Endodermal cell (in vitro differentiated cells): ENCODE measurements around the gene UBXN10. TPM values are rescaled to one million over a fixed set of nuclear protein-coding genes. Genes with fewer than 3 reads are reported as not detected.

Experiments used
- DNase-seq: peaks from one replicate; pipeline ENCODE4 v3.0.0-alpha.2; 2017
- H3K27ac ChIP-seq: 2 replicates; pipeline ENCODE4 v1.5.1; 2013; ENCODE audit warnings: mild to moderate bottlenecking, low read depth, low read length, moderate library complexity
- H3K27me3 ChIP-seq: 2 replicates; pipeline ENCODE4 v1.6.1; 2013; ENCODE audit warnings: mild to moderate bottlenecking, low read length, moderate library complexity; ENCODE audit not compliant: insufficient read depth, control insufficient read depth, poor library complexity, severe bottlenecking
- H3K36me3 ChIP-seq: 2 replicates; pipeline ENCODE4 v1.7.0; 2013; ENCODE audit warnings: mild to moderate bottlenecking, low read length, moderate library complexity; ENCODE audit not compliant: control insufficient read depth, insufficient read depth
- H3K4me1 ChIP-seq: one replicate; pipeline ENCODE4 v1.7.0; 2013; ENCODE audit warnings: low read length; ENCODE audit not compliant: control insufficient read depth, insufficient read depth
- H3K4me3 ChIP-seq: 2 replicates; pipeline ENCODE4 v1.5.1; 2013; ENCODE audit warnings: mild to moderate bottlenecking, low read length, moderate library complexity
- H3K9ac ChIP-seq: 2 replicates; pipeline ENCODE4 v1.6.1; 2013; ENCODE audit warnings: mild to moderate bottlenecking, low read length, moderate library complexity; ENCODE audit not compliant: poor library complexity, severe bottlenecking; ENCODE audit errors: extremely low read depth
- H3K9me3 ChIP-seq: 2 replicates; pipeline ENCODE4 v1.6.1; 2013; ENCODE audit warnings: mild to moderate bottlenecking, low read length, moderate library complexity; ENCODE audit not compliant: control insufficient read depth
- H3K27ac Mint-ChIP-seq: 2 replicates; pipeline ENCODE4 v1.8.0; 2020; ENCODE audit warnings: mixed read lengths
- H3K27me3 Mint-ChIP-seq: 2 replicates; pipeline ENCODE4 v1.8.0; 2021; ENCODE audit warnings: mild to moderate bottlenecking, mixed read lengths; ENCODE audit not compliant: insufficient read depth
- H3K36me3 Mint-ChIP-seq: 2 replicates; pipeline ENCODE4 v1.8.0; 2020; ENCODE audit warnings: low read depth, mixed read lengths
- H3K4me1 Mint-ChIP-seq: 2 replicates; pipeline ENCODE4 v1.8.0; 2020; ENCODE audit warnings: mixed read lengths
- H3K4me3 Mint-ChIP-seq: 2 replicates; pipeline ENCODE4 v1.8.0; 2020; ENCODE audit warnings: mild to moderate bottlenecking, moderate library complexity, mixed read lengths
- H3K9me3 Mint-ChIP-seq: 2 replicates; pipeline ENCODE4 v1.8.0; 2020; ENCODE audit warnings: mild to moderate bottlenecking, mixed read lengths
- WGBS, 2 experiments: methylation state at CpG; one replicate each; pipeline versions ENCODE4 v1.1.5 to v1.1.7; 2013; ENCODE audit warnings: missing lambda C conversion rate in 2 of 2, mixed read lengths in 1 of 2; ENCODE audit not compliant: insufficient coverage in 1 of 2, insufficient read length in 1 of 2; 5-methylcytosine and 5-hydroxymethylcytosine counted together
- total RNA-seq, 2 donors: library from RNA; stranded (reverse); fragmentation: NEBNext Ultra II Directional in 1 of 2; extraction: Animal tissue kit (Norgen Biotek cat#: 25700) in 1 of 2; gene quantifications; 2 replicates in 1 of 2; 3 replicates in 1 of 2; pipeline ENCODE4 v1.2.1, GENCODE V29; 2021
- TF ChIP-seq, protein P1 (sequence below): fragments of 200-600 bp; sonication (generic); conservative IDR thresholded peaks from 2 replicates; pipeline ENCODE4 v1.5.0; 2021; ENCODE audit warnings: antibody characterized with exemption, mild to moderate bottlenecking

UBXN10 gene
- total RNA-seq, 2 donors from 2014 or later = 1.7 to 2.6 TPM

DNA sequence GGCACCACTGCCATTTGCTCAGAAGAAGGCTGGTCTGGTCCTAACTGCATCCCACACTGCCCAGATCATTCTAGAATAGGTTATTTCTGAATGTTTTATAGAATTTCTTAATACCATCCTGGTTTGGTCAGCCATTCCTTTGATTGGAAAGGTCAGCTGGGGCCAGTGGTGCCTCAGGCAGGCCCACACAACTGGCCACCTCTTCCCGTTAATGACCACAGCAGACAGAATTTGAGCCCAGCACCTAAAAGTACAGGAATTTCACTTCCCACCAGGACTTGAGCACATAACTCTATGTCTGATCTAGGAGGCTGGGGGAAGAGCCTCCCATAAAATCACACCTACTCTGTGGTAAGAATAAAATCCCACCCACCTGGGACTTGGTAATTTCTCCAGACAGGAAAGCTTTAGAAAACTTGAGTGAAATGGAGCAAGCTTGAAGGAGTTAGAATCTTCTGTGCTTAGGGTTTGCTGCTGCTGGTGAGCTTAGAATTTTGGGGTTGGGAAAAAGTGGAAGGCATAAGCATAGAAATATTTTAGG, 7.0 kb downstream of the UBXN10 start:
- Histone ChIP-seq H3K9me3 (no peaks in the 10 kb centered on the region), H3K4me1 (no peaks in the 10 kb centered on the region), H3K27me3 (no peaks in the 10 kb centered on the region), H3K36me3 (no peaks in the 10 kb centered on the region), H3K4me3 (no peak overlapping the region), H3K9ac (no peak overlapping the region), H3K27ac (no peak overlapping the region)
- no peaks in the 10 kb centered on the region for H3K9me3 Mint-ChIP-seq
- WGBS, 2 experiments = 85% methylated on average over 1 of the region's 1 CpG; no CpG with 5 or more reads in 1 of the 2 experiments
- peaks cover 16% of the 10 kb centered on the region for H3K27me3 Mint-ChIP-seq
- DNase-seq = no peak
- H3K4me1 Mint-ChIP-seq = peaks cover 7% of the 10 kb centered on the region
- TF ChIP-seq, protein P1, sequence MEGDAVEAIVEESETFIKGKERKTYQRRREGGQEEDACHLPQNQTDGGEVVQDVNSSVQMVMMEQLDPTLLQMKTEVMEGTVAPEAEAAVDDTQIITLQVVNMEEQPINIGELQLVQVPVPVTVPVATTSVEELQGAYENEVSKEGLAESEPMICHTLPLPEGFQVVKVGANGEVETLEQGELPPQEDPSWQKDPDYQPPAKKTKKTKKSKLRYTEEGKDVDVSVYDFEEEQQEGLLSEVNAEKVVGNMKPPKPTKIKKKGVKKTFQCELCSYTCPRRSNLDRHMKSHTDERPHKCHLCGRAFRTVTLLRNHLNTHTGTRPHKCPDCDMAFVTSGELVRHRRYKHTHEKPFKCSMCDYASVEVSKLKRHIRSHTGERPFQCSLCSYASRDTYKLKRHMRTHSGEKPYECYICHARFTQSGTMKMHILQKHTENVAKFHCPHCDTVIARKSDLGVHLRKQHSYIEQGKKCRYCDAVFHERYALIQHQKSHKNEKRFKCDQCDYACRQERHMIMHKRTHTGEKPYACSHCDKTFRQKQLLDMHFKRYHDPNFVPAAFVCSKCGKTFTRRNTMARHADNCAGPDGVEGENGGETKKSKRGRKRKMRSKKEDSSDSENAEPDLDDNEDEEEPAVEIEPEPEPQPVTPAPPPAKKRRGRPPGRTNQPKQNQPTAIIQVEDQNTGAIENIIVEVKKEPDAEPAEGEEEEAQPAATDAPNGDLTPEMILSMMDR = no peak
- H3K27ac Mint-ChIP-seq = no peak overlapping the region
- H3K36me3 Mint-ChIP-seq = peaks cover 4% of the 10 kb centered on the region
- no peak overlapping the region for H3K4me3 Mint-ChIP-seq

DNA sequence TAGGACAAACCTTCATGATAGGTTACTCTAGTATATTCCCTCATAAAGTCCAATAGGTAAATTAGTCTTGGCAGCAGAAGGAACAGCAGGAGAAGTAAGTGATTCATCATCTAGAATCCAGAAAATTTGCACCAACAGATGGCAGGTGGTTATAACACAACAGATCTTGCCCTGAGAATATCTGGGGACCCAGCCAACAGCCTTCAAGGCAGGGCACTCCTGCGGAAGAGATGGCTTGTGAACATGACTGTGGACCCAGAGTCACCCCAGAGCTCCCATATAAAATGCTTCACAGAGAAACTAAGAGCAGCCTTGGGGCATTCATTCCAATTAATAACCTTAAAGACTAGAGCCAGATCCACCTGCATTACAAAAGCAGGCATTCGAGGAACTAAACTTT, 8.3 kb downstream of the UBXN10 start:
- 84% methylated on average over 2 of the region's 2 CpGs; no CpG with 5 or more reads in 1 of the 2 experiments for WGBS, 2 experiments
- Histone ChIP-seq H3K4me3 (no peak overlapping the region), H3K27me3 (no peaks in the 10 kb centered on the region), H3K4me1 (no peaks in the 10 kb centered on the region), H3K36me3 (no peaks in the 10 kb centered on the region), H3K9ac (no peak overlapping the region), H3K27ac (no peak overlapping the region), H3K9me3 (no peaks in the 10 kb centered on the region)
- TF ChIP-seq, protein P1 = no peak
- Mint-ChIP-seq H3K27me3 (peaks cover 5% of the 10 kb centered on the region), H3K27ac (no peak overlapping the region), H3K4me3 (no peak overlapping the region), H3K36me3 (peaks cover 4% of the 10 kb centered on the region), H3K9me3 (no peaks in the 10 kb centered on the region), H3K4me1 (peaks cover 8% of the 10 kb centered on the region)
- no peak for DNase-seq

DNA sequence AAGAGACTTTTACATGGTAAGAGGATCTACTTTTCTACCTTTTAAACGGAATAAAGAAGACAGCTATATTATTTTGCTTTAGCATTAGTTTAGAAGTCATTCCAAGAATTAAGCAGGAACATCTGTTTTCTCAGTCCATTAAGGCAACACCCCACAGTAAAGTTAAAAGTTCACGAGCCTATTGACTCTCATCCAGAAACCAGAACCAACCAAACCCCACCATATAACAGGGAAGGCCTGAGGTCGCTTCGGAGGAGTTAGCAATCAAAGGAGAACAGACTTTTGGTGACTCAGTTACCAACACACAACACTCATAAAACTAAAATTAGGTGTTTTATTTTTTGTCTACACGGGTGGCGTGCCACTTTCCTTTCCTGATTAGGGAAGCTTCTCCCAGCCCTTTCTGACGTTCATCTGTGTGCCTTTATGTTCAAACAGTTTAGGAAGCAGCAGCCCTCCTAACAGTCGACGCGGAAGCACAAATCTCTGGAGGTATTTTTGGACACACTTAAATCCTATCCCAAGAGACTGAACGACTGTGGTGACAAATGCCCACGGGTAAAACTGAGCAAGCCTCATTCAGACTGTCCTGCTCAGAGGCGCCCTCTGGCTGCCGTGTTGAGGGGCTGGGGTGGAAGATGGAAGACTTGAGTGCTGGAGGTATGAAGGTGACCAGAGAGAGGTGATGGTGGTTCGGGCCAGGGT, 9.0 kb downstream of the UBXN10 start:
- H3K9me3 Mint-ChIP-seq = no peaks in the 10 kb centered on the region
- no peak overlapping the region for H3K4me3 Mint-ChIP-seq
- Histone ChIP-seq H3K9ac (no peak overlapping the region), H3K27ac (no peak overlapping the region), H3K9me3 (no peaks in the 10 kb centered on the region), H3K4me1 (peaks cover 3% of the 10 kb centered on the region), H3K4me3 (no peak overlapping the region), H3K36me3 (no peaks in the 10 kb centered on the region), H3K27me3 (no peaks in the 10 kb centered on the region)
- DNase-seq = peak; percentile 91
- 57 to 64% methylated on average over 9 to 15 of the region's 15 CpGs for WGBS, 2 experiments
- TF ChIP-seq, protein P1 = peak; percentile 95
- H3K36me3 Mint-ChIP-seq = peaks cover 4% of the 10 kb centered on the region
- H3K4me1 Mint-ChIP-seq = peaks cover 15% of the 10 kb centered on the region
- no peak overlapping the region for H3K27ac Mint-ChIP-seq
- H3K27me3 Mint-ChIP-seq = peaks cover 2% of the 10 kb centered on the region
